Astrocyte (in vitro differentiated cells and primary cell): ENCODE data around the gene MPO.

Experiments
- EZH2 ChIP-seq: IDR thresholded peaks from 2 replicates; pipeline ENCODE4 v1.6.1; 2012; ENCODE audit warnings: mild to moderate bottlenecking, low read length, inconsistent platforms; ENCODE audit not compliant: insufficient read depth
- TF ChIP-seq, protein P1 (sequence below): IDR thresholded peaks from 2 replicates; pipeline ENCODE4 v1.5.1; 2011; ENCODE audit warnings: low read depth, mild to moderate bottlenecking, inconsistent platforms, low read length, moderate library complexity; ENCODE audit not compliant: insufficient read depth

- TF ChIP-seq, protein P1, sequence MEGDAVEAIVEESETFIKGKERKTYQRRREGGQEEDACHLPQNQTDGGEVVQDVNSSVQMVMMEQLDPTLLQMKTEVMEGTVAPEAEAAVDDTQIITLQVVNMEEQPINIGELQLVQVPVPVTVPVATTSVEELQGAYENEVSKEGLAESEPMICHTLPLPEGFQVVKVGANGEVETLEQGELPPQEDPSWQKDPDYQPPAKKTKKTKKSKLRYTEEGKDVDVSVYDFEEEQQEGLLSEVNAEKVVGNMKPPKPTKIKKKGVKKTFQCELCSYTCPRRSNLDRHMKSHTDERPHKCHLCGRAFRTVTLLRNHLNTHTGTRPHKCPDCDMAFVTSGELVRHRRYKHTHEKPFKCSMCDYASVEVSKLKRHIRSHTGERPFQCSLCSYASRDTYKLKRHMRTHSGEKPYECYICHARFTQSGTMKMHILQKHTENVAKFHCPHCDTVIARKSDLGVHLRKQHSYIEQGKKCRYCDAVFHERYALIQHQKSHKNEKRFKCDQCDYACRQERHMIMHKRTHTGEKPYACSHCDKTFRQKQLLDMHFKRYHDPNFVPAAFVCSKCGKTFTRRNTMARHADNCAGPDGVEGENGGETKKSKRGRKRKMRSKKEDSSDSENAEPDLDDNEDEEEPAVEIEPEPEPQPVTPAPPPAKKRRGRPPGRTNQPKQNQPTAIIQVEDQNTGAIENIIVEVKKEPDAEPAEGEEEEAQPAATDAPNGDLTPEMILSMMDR, result no peak
- TF ChIP-seq EZH2, result no peak
Observed at GRCh38 chr17:58231641-58232040, 49.1 kb downstream of the MPO start.
